WTC11 (cell line): ENCODE results near the gene CYB5A. TPM values are rescaled to one million over a fixed set of nuclear protein-coding genes. Genes with fewer than 3 reads are reported as not detected.

Source experiments
- ATAC-seq: fragments of 200-7000 bp; cut with Tn5 transposase; 2 replicates; pipeline ENCODE4 v1.10.0; 2021; ENCODE audit warnings: mild to moderate bottlenecking, moderate library complexity
- CTCF ChIA-PET: fragments of 300-600 bp; sonication (Branson Sonifier 250); formaldehyde crosslinking; loops from one replicate; lab custom pipeline; 2021; ENCODE audit warnings: antibody characterized with exemption; lab: Charles Lee
- POLR2A ChIA-PET: fragments of 350-600 bp; sonication (Branson Sonifier 250); formaldehyde crosslinking; loops from one replicate; lab custom pipeline; 2021; ENCODE audit warnings: antibody characterized with exemption; lab: Charles Lee
- DNase-seq: peaks from one replicate; pipeline ENCODE4 v3.0.0; 2021; ENCODE audit warnings: low spot score
- H3K27ac Mint-ChIP-seq: 2 replicates; pipeline ENCODE4 v1.8.0; 2021; ENCODE audit warnings: mixed read lengths
- H3K27me3 Mint-ChIP-seq: 2 replicates; pipeline ENCODE4 v1.8.0; 2021; ENCODE audit warnings: low read depth, mild to moderate bottlenecking, moderate library complexity, mixed read lengths
- H3K36me3 Mint-ChIP-seq: 2 replicates; pipeline ENCODE4 v1.8.0; 2021; ENCODE audit warnings: mixed read lengths
- H3K4me1 Mint-ChIP-seq: 2 replicates; pipeline ENCODE4 v1.8.0; 2022; ENCODE audit warnings: mixed read lengths
- H3K4me3 Mint-ChIP-seq: 2 replicates; pipeline ENCODE4 v1.8.0; 2021; ENCODE audit warnings: mild to moderate bottlenecking, moderate library complexity, mixed read lengths
- H3K9me3 Mint-ChIP-seq: 2 replicates; pipeline ENCODE4 v1.8.0; 2021; ENCODE audit warnings: mixed read lengths
- ATF3 ChIP-seq: sonication (generic); formaldehyde crosslinking; conservative IDR thresholded peaks from 2 replicates; pipeline ENCODE4 v1.8.1; 2022; ENCODE audit warnings: mild to moderate bottlenecking, missing genetic modification reagents
- E2F5 ChIP-seq: sonication (generic); formaldehyde crosslinking; IDR thresholded peaks from 2 replicates; pipeline ENCODE4 v1.8.1; 2022; ENCODE audit warnings: mild to moderate bottlenecking, moderate library complexity, missing genetic modification reagents
- ESRRA ChIP-seq: sonication (generic); formaldehyde crosslinking; IDR thresholded peaks from 2 replicates; pipeline ENCODE4 v1.8.1; 2022; ENCODE audit warnings: mild to moderate bottlenecking, missing genetic modification reagents, borderline replicate concordance
- ETV6 ChIP-seq: sonication (generic); formaldehyde crosslinking; IDR thresholded peaks from 2 replicates; pipeline ENCODE4 v1.8.1; 2022; ENCODE audit warnings: mild to moderate bottlenecking, missing genetic modification reagents
- FOXK1 ChIP-seq: sonication (generic); formaldehyde crosslinking; IDR thresholded peaks from 2 replicates; pipeline ENCODE4 v1.8.0; 2022; ENCODE audit warnings: mild to moderate bottlenecking, moderate library complexity, missing genetic modification reagents
- FOXP4 ChIP-seq: sonication (generic); formaldehyde crosslinking; IDR thresholded peaks from 2 replicates; pipeline ENCODE4 v1.8.0; 2022; ENCODE audit warnings: mild to moderate bottlenecking, missing genetic modification reagents
- IRF1 ChIP-seq: sonication (generic); formaldehyde crosslinking; IDR thresholded peaks from 2 replicates; pipeline ENCODE4 v1.8.0; 2023; ENCODE audit warnings: missing genetic modification reagents
- MXD4 ChIP-seq: fragments of 250-450 bp; sonication (Bioruptor Pico); IDR thresholded peaks from 2 replicates; pipeline ENCODE4 v1.8.0; 2021; ENCODE audit warnings: mild to moderate bottlenecking, moderate library complexity, borderline replicate concordance
- NR1H2 ChIP-seq: sonication (generic); formaldehyde crosslinking; IDR thresholded peaks from 2 replicates; pipeline ENCODE4 v1.9.0; 2021; ENCODE audit warnings: mild to moderate bottlenecking, moderate library complexity, missing genetic modification reagents
- NR2C2 ChIP-seq: sonication (generic); formaldehyde crosslinking; IDR thresholded peaks from 2 replicates; pipeline ENCODE4 v1.8.0; 2022; ENCODE audit warnings: mild to moderate bottlenecking, missing genetic modification reagents
- PRRX2 ChIP-seq: fragments of 250-450 bp; sonication (Bioruptor Pico); IDR thresholded peaks from 2 replicates; pipeline ENCODE4 v1.8.0; 2021; ENCODE audit warnings: mild to moderate bottlenecking
- SMAD4 ChIP-seq: sonication (generic); formaldehyde crosslinking; IDR thresholded peaks from 2 replicates; pipeline ENCODE4 v1.8.0; 2022; ENCODE audit warnings: mild to moderate bottlenecking, missing genetic modification reagents
- SOX15 ChIP-seq: fragments of 250-450 bp; sonication (Bioruptor Pico); IDR thresholded peaks from 2 replicates; pipeline ENCODE4 v1.9.0; 2021; ENCODE audit warnings: mild to moderate bottlenecking
- TP53 ChIP-seq: sonication (generic); formaldehyde crosslinking; IDR thresholded peaks from 2 replicates; pipeline ENCODE4 v1.8.1; 2023; ENCODE audit warnings: mild to moderate bottlenecking, missing genetic modification reagents
- ZNF138 ChIP-seq: sonication (generic); formaldehyde crosslinking; conservative IDR thresholded peaks from 2 replicates; pipeline ENCODE4 v1.8.1; 2022; ENCODE audit warnings: mild to moderate bottlenecking, moderate library complexity, missing genetic modification reagents
- ZNF232 ChIP-seq: sonication (generic); formaldehyde crosslinking; IDR thresholded peaks from 2 replicates; pipeline ENCODE4 v1.8.0; 2022; ENCODE audit warnings: mild to moderate bottlenecking, missing genetic modification reagents
- ZNF396 ChIP-seq: fragments of 250-450 bp; sonication (Bioruptor Pico); IDR thresholded peaks from 2 replicates; pipeline ENCODE4 v1.8.0; 2021; ENCODE audit warnings: mild to moderate bottlenecking, moderate library complexity, borderline replicate concordance
- ZNF416 ChIP-seq: fragments of 250-450 bp; sonication (Bioruptor Pico); IDR thresholded peaks from 2 replicates; pipeline ENCODE4 v1.9.0; 2021; ENCODE audit warnings: mild to moderate bottlenecking, inconsistent platforms
- ZNF425 ChIP-seq: fragments of 250-450 bp; sonication (Bioruptor Pico); conservative IDR thresholded peaks from 2 replicates; pipeline ENCODE4 v1.9.0; 2021; ENCODE audit warnings: mild to moderate bottlenecking
- ZNF532 ChIP-seq: fragments of 250-450 bp; sonication (Bioruptor Pico); IDR thresholded peaks from 2 replicates; pipeline ENCODE4 v1.9.0; 2021; ENCODE audit warnings: mild to moderate bottlenecking, borderline replicate concordance
- total RNA-seq: library from RNA; stranded (reverse); gene quantifications from 3 replicates; pipeline ENCODE4 v1.2.3, GENCODE V29; 2021

Gene CYB5A
- total RNA-seq, 1 experiment from 2014 or later = 127 TPM

- DNase-seq (no peak), ATAC-seq (no peak)
- Mint-ChIP-seq H3K4me1 (peaks cover 28% of the 10 kb centered on the region), H3K27me3 (no peaks in the 10 kb centered on the region), H3K4me3 (no peak overlapping the region), H3K27ac (no peak overlapping the region), H3K36me3 (peaks cover 1% of the 10 kb centered on the region; the same call in 1 of the 2 replicates), H3K9me3 (no peaks in the 10 kb centered on the region)
- ChIA-PET CTCF (no interaction called here), POLR2A (no interaction called here)
- TF ChIP-seq FOXK1 (CRISPR knock-in tag) (no peak), TP53 (CRISPR knock-in tag) (no peak), NR1H2 (CRISPR knock-in tag) (no peak), SMAD4 (CRISPR knock-in tag) (no peak), ZNF396 (no peak), SOX15 (no peak), PRRX2 (CRISPR knock-in tag) (no peak), ZNF532 (CRISPR knock-in tag) (no peak), ZNF232 (no peak), ESRRA (CRISPR knock-in tag) (no peak), ZNF416 (CRISPR knock-in tag) (no peak), IRF1 (CRISPR knock-in tag) (no peak), E2F5 (CRISPR knock-in tag) (no peak), NR2C2 (CRISPR knock-in tag) (no peak), ATF3 (CRISPR knock-in tag) (no peak), ETV6 (CRISPR knock-in tag) (no peak), ZNF138 (no peak), ZNF425 (no peak), MXD4 (no peak), FOXP4 (no peak)
Observed at GRCh38 chr18:74244554-74244953, 47.2 kb downstream of the CYB5A start.
